ENCODE results near the gene NLRX1.

DNA sequence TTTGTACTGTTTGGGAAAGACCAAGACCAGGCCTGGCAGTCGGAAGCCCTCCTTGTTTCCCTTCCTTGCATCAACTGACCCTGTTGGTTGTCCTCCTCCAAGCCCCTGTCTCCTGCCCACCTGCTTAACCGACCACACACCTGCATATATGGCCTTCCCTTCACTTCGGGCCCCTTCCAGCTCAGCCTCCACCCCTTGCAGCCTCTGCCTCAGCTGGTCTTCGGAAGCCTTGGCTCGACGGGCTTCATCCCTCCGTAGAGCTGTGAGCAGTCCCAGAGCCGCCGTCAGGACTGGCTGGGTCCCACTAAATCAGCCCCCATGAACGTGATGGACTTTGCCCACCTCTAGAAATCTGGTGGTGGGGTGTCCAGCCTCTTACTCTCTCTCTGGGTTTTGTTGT, 25.1 kb downstream of the NLRX1 start:
- TF ChIP-seq, protein P1, sequence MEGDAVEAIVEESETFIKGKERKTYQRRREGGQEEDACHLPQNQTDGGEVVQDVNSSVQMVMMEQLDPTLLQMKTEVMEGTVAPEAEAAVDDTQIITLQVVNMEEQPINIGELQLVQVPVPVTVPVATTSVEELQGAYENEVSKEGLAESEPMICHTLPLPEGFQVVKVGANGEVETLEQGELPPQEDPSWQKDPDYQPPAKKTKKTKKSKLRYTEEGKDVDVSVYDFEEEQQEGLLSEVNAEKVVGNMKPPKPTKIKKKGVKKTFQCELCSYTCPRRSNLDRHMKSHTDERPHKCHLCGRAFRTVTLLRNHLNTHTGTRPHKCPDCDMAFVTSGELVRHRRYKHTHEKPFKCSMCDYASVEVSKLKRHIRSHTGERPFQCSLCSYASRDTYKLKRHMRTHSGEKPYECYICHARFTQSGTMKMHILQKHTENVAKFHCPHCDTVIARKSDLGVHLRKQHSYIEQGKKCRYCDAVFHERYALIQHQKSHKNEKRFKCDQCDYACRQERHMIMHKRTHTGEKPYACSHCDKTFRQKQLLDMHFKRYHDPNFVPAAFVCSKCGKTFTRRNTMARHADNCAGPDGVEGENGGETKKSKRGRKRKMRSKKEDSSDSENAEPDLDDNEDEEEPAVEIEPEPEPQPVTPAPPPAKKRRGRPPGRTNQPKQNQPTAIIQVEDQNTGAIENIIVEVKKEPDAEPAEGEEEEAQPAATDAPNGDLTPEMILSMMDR (IDR thresholded peaks at IDR 0.05) = no peak
- TF ChIP-seq EZH2phosphoT487 (IDR thresholded peaks at IDR 0.05) (no peak), EZH2 (IDR thresholded peaks at IDR 0.05) (no peak)
